HepG2 (cell line): Measurements from ENCODE around the gene ZC3H15. TPM values are rescaled to one million over a fixed set of nuclear protein-coding genes. Genes with fewer than 3 reads are reported as not detected.
A peak's percentile ranks its signal among the peaks of the same experiment; 100 is the strongest.

Experiments
- ATAC-seq: fragments of 200-7000 bp; cut with Tn5 transposase; 3 replicates; pipeline ENCODE4 v1.9.1; 2020; ENCODE audit warnings: mild to moderate bottlenecking, moderate library complexity
- BruUV-seq: library from RNA; stranded (reverse); fragments of 400-500 nt; replicated peaks from 2 replicates; lab custom pipeline; 2021; lab: Mats Ljungman, UMichigan
- CTCF ChIA-PET: fragments of 300-600 bp; formaldehyde crosslinking; extraction: SDS; loops from one replicate; lab custom pipeline; 2021; ENCODE audit warnings: low total read pairs, inconsistent platforms, low intra/inter-chr PET ratio; lab: Yijun Ruan, JAX
- POLR2A ChIA-PET: fragments of 350-600 bp; sonication (Branson Sonifier 250); formaldehyde crosslinking; loops from one replicate; lab custom pipeline; 2020; ENCODE audit warnings: antibody characterized with exemption, inconsistent platforms; lab: Yijun Ruan, JAX
- DNase-seq: peaks from one replicate; pipeline ENCODE4 v3.0.0-alpha.2; 2015; ENCODE audit warnings: low spot score
- FAIRE-seq: peaks from 3 replicates; lab custom pipeline; 2011; peaks lifted over from hg19 to GRCh38; lab: Jason Lieb, UNC
- H2AFZ ChIP-seq: one replicate; pipeline ENCODE4 v1.6.1; 2011; ENCODE audit warnings: low read length, inconsistent platforms
- H3K27ac ChIP-seq: fragments of 300-600 bp; 3 replicates; pipeline ENCODE4 v1.8.0; 2011; ENCODE audit warnings: mixed run types, mild to moderate bottlenecking, mixed read lengths, low read length, inconsistent platforms; ENCODE audit not compliant: insufficient read depth; ENCODE audit errors: extremely low read length
- H3K27me3 ChIP-seq, 2 experiments: fragments of 200-600 bp in 1 of 2; 2 replicates in 1 of 2; 3 replicates in 1 of 2; pipeline versions ENCODE4 v1.6.0 to v1.8.0; 2011; ENCODE audit warnings: low read length in 2 of 2, mild to moderate bottlenecking in 2 of 2, moderate library complexity in 2 of 2, inconsistent platforms in 1 of 2; ENCODE audit not compliant: insufficient read depth in 2 of 2, control insufficient read depth in 1 of 2
- H3K36me3 ChIP-seq, 2 experiments: fragments of 200-600 bp in 1 of 2; replicated peaks in 1 of 2; 2 replicates in 1 of 2; 3 replicates in 1 of 2; pipeline versions ENCODE4 v1.5.1 to v1.8.0; 2011; ENCODE audit warnings: low read length in 2 of 2, inconsistent platforms in 1 of 2; ENCODE audit not compliant: insufficient read depth in 2 of 2, control insufficient read depth in 1 of 2
- H3K4me1 ChIP-seq: 2 replicates; pipeline ENCODE4 v1.5.1; 2012; ENCODE audit warnings: low read length, inconsistent platforms; ENCODE audit not compliant: insufficient read depth
- H3K4me2 ChIP-seq: 2 replicates; pipeline ENCODE4 v1.6.0; 2011; ENCODE audit warnings: low read depth, low read length, inconsistent platforms
- H3K4me3 ChIP-seq, 3 experiments: fragments of 200-600 bp in 1 of 3; sonication (generic), shearing (Covaris generic) in 1 of 3; replicated peaks in 1 of 3; 2 replicates each; pipeline ENCODE4 v1.5.1; 2011 to 2016; ENCODE audit warnings: low read length in 3 of 3, inconsistent platforms in 2 of 3, low read depth in 2 of 3, mild to moderate bottlenecking in 2 of 3, control low read depth in 1 of 3, mixed read lengths in 1 of 3; ENCODE audit not compliant: insufficient read depth in 1 of 3
- H3K79me2 ChIP-seq: one replicate; pipeline ENCODE4 v1.6.1; 2011; ENCODE audit warnings: low read length, inconsistent platforms; ENCODE audit not compliant: insufficient read depth
- H3K9ac ChIP-seq: 2 replicates; pipeline ENCODE4 v1.6.0; 2011; ENCODE audit warnings: mild to moderate bottlenecking, low read depth, low read length, inconsistent platforms; ENCODE audit not compliant: insufficient read depth
- H3K9me3 ChIP-seq: 2 replicates; pipeline ENCODE4 v1.5.1; 2012; ENCODE audit warnings: mild to moderate bottlenecking, low read length
- H4K20me1 ChIP-seq: 2 replicates; pipeline ENCODE4 v1.6.0; 2011; ENCODE audit warnings: inconsistent platforms, mild to moderate bottlenecking, low read length, moderate library complexity; ENCODE audit not compliant: insufficient read depth
- IKZF1 ChIP-seq: fragments of 450-650 bp; IDR thresholded peaks from 2 replicates; pipeline ENCODE4 v1.7.1; 2016
- MAFF ChIP-seq: IDR thresholded peaks from 2 replicates; pipeline ENCODE4 v1.6.1; 2011; ENCODE audit warnings: low read depth, low read length, improper control_type of control experiment
- MAFK ChIP-seq, 2 experiments: IDR thresholded peaks in 1 of 2; conservative IDR thresholded peaks in 1 of 2; 2 replicates each; pipeline ENCODE4 v1.6.1; 2011; ENCODE audit warnings: improper control_type of control experiment in 2 of 2, low read length in 2 of 2
- ZNF530 ChIP-seq: sonication (generic); formaldehyde crosslinking; IDR thresholded peaks from 2 replicates; pipeline ENCODE4 v1.5.0; 2020; ENCODE audit warnings: low read depth, mild to moderate bottlenecking, missing genetic modification reagents
- ZNF609 ChIP-seq: sonication (generic); formaldehyde crosslinking; IDR thresholded peaks from 2 replicates; pipeline ENCODE4 v1.4.0; 2020; ENCODE audit warnings: mild to moderate bottlenecking, missing genetic modification reagents, borderline replicate concordance
- WGBS: methylation state at CpG from one replicate; pipeline ENCODE4 v1.1.6; 2017; ENCODE audit warnings: low lambda C conversion rate; 5-methylcytosine and 5-hydroxymethylcytosine counted together
- in situ Hi-C: cut with HindIII; loops from 2 replicates; pipeline ENCODE4 v1.10.0; 2017; ENCODE audit warnings: low pct_unique_long_range_greater_than_20kb; ENCODE audit not compliant: extremely low pct_ligation_motif_present
- intact Hi-C: fragments of 100-400 bp; cut with micrococcal nuclease; formaldehyde crosslinking; loops from one replicate; pipeline ENCODE4 v1.10.0; 2022; ENCODE audit not compliant: unreplicated experiment
- polyA plus RNA-seq, 8 experiments: library from polyadenylated mRNA; depleted of rRNA in 3 of 8; stranded (reverse) in 7 of 8; unstranded in 1 of 8; fragments of >200 nt; fragmentation: Illumina TruSeq in 4 of 8; extraction: Trizol in 4 of 8; gene quantifications; 2 replicates each; pipeline versions ENCODE4 v1.2.1 to v1.2.3, GENCODE V29; 2011 to 2016; ENCODE audit warnings: low read depth in 4 of 8, missing spikeins in 1 of 8, mixed read lengths in 1 of 8; ENCODE audit not compliant: insufficient read depth in 1 of 8
- total RNA-seq, 5 experiments: library from RNA; depleted of rRNA; stranded (reverse); fragments of >200 nt; fragmentation: Illumina TruSeq; extraction: Trizol; gene quantifications; 2 replicates each; pipeline ENCODE4 v1.2.3, GENCODE V29; 2016; ENCODE audit warnings: low read depth in 1 of 5
- TF ChIP-seq, protein P1 (sequence below): sonication (generic); formaldehyde crosslinking; IDR thresholded peaks from 2 replicates; pipeline ENCODE4 v1.8.0; 2022; ENCODE audit warnings: missing genetic modification reagents, mild to moderate bottlenecking, borderline replicate concordance

Gene ZC3H15
- total and polyA plus RNA-seq, 2 of the 13 experiments (the other 11 are each of a cell fraction or from before 2014, with no cell fraction given) = 84.6 to 168 TPM

DNA sequence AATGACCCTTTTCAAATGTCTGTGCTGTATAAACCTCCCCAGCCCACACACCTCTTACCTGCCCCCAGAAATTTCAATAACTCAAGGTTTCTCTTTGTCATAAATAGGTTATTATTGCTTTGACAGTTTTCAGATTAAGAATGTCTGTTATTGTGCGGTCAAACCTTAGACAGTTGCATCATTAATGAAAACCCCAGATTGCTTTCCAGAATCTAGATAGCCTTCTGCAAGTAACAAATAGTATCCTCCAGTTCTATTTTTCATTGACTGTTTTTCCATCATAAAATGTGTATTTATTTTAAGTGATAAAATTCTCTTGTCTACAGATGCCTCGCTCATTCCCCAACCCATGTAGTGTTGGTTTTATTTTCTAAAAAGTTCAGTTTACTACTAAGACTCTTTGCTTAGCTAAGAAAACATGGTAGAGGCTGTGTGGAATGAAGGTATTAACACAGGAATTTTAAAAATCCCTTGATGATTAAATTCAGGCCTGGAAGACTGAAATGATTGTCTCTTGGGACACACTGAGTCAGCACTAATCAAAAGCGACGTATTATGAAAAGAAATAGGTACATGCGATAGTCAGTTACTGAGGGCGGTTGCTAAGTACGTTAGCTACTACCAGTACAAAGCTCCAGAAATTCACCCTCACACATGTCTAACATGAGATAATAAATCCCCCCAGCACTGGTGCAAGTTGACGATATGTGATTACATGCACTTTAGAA is 65.4 kb downstream of the ZC3H15 start:
- WGBS = 96% methylated on average over 8 of the region's 8 CpGs
- DNase-seq = no peak
- no peak overlapping the region for H3K4me3 ChIP-seq
- BruUV-seq = no TSS peak
- no peak overlapping the region for H3K9ac ChIP-seq
- intact Hi-C loops = no loop called here
- no peaks in the 10 kb centered on the region for H3K27me3 ChIP-seq
- no peaks in the 10 kb centered on the region for H4K20me1 ChIP-seq
- H3K27ac ChIP-seq = no peak overlapping the region
- H2AFZ ChIP-seq = no peak overlapping the region
- ChIA-PET CTCF (no interaction called here), POLR2A (no interaction called here)
- no peak overlapping the region for H3K4me2 ChIP-seq
- H3K9me3 ChIP-seq = no peaks in the 10 kb centered on the region
- H3K4me1 ChIP-seq = no peaks in the 10 kb centered on the region
- in situ Hi-C loops = no loop called here
- H3K79me2 ChIP-seq = no peaks in the 10 kb centered on the region
- TF ChIP-seq ZNF609 (CRISPR knock-in tag) (no peak), ZNF530 (CRISPR knock-in tag) (no peak), MAFF (peak; percentile 46; the same call in 1 of the 2 replicates), MAFK (conservative IDR thresholded peaks at IDR 0.05 in 1 of 2, IDR thresholded peaks at IDR 0.05 in 1 of 2; ENCODE audit: low read length in 2 of 2) (peak; percentile 29 to 71; a peak in 3 of 4 replicates), IKZF1 (no peak)
- TF ChIP-seq, protein P1, sequence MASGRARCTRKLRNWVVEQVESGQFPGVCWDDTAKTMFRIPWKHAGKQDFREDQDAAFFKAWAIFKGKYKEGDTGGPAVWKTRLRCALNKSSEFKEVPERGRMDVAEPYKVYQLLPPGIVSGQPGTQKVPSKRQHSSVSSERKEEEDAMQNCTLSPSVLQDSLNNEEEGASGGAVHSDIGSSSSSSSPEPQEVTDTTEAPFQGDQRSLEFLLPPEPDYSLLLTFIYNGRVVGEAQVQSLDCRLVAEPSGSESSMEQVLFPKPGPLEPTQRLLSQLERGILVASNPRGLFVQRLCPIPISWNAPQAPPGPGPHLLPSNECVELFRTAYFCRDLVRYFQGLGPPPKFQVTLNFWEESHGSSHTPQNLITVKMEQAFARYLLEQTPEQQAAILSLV (CRISPR knock-in tag) = no peak
- ATAC-seq = no peak
- FAIRE-seq = no peak
- H3K36me3 ChIP-seq = no peaks in the 10 kb centered on the region
